GM12878 (cell line): Measurements from ENCODE around the gene NELL1. TPM values are rescaled to one million over a fixed set of nuclear protein-coding genes. Genes with fewer than 3 reads are reported as not detected.

Experiments used
- BACH1 ChIP-seq: fragments of 450-650 bp; IDR thresholded peaks from 2 replicates; pipeline ENCODE4 v1.6.1; 2017; ENCODE audit warnings: mild to moderate bottlenecking, borderline replicate concordance
- CBFB ChIP-seq: IDR thresholded peaks from 2 replicates; pipeline ENCODE4 v1.6.1; 2016; ENCODE audit warnings: antibody characterized with exemption, low read depth
- CEBPB ChIP-seq, 2 experiments: fragments of 150-350 bp in 1 of 2; IDR thresholded peaks; 2 replicates each; pipeline ENCODE4 v1.6.1; 2012 to 2014; ENCODE audit warnings: low read depth in 2 of 2, low read length in 2 of 2, borderline replicate concordance in 1 of 2, inconsistent platforms in 1 of 2
- DPF2 ChIP-seq: fragments of 450-650 bp; IDR thresholded peaks from 2 replicates; pipeline ENCODE4 v1.6.1; 2017; ENCODE audit warnings: mild to moderate bottlenecking
- GABPA ChIP-seq: IDR thresholded peaks from 2 replicates; pipeline ENCODE4 v1.6.1; 2014; ENCODE audit warnings: antibody characterized with exemption, low read depth, mild to moderate bottlenecking, inconsistent platforms
- KLF5 ChIP-seq: fragments of 450-650 bp; IDR thresholded peaks from 2 replicates; pipeline ENCODE4 v1.6.1; 2014; ENCODE audit warnings: mild to moderate bottlenecking; ENCODE audit not compliant: partially characterized antibody
- MLLT1 ChIP-seq: fragments of 450-650 bp; IDR thresholded peaks from 2 replicates; pipeline ENCODE4 v1.6.1; 2016; ENCODE audit warnings: mild to moderate bottlenecking
- POLR2AphosphoS2 ChIP-seq: IDR thresholded peaks from 2 replicates; pipeline ENCODE4 v1.6.1; 2011; ENCODE audit warnings: low read depth, mild to moderate bottlenecking, low read length, improper control_type of control experiment, moderate library complexity
- RAD51 ChIP-seq: fragments of 450-650 bp; IDR thresholded peaks from 2 replicates; pipeline ENCODE4 v1.6.1; 2016; ENCODE audit warnings: moderate library complexity, mild to moderate bottlenecking, inconsistent platforms
- RELA ChIP-seq: fragments of 450-650 bp; IDR thresholded peaks from 2 replicates; pipeline ENCODE4 v1.8.0; 2014; ENCODE audit warnings: borderline replicate concordance; ENCODE audit not compliant: partially characterized antibody
- RFX5 ChIP-seq: IDR thresholded peaks from 2 replicates; pipeline ENCODE4 v1.6.1; 2011; ENCODE audit warnings: low read depth, low read length, improper control_type of control experiment
- SREBF1 ChIP-seq: IDR thresholded peaks from 2 replicates; pipeline ENCODE4 v1.6.1; 2012; ENCODE audit warnings: mild to moderate bottlenecking, low read length
- STAT3 ChIP-seq: IDR thresholded peaks from 2 replicates; pipeline ENCODE4 v1.6.1; 2011; ENCODE audit warnings: low read depth, low read length, improper control_type of control experiment
- ZSCAN29 ChIP-seq: fragments of 450-650 bp; IDR thresholded peaks from 2 replicates; pipeline ENCODE4 v1.6.1; 2017; ENCODE audit warnings: mild to moderate bottlenecking, moderate library complexity
- polyA plus RNA-seq, 11 experiments: library from polyadenylated mRNA; depleted of rRNA in 4 of 11; unstranded in 6 of 11; stranded (reverse) in 5 of 11; fragments of >200 nt; fragmentation: Nextera tagmentation in 4 of 11; fragmentation: Illumina TruSeq in 1 of 11; extraction: Ambion mirVana in 4 of 11; extraction: Trizol in 1 of 11; gene quantifications; 1 replicate in 1 of 11; 2 replicates in 10 of 11; pipeline versions ENCODE4 v1.2.1 to v1.2.3, GENCODE V29; 2011 to 2016; ENCODE audit warnings: inconsistent platforms in 2 of 11, missing spikeins in 2 of 11, low read depth in 1 of 11
- total RNA-seq, 4 experiments: library from RNA; depleted of rRNA in 3 of 4; stranded (reverse); fragments of >200 nt in 3 of 4; fragmentation: Illumina TruSeq in 1 of 4; extraction: Trizol in 1 of 4; gene quantifications; 2 replicates each; pipeline versions ENCODE4 v1.2.1 to v1.2.3, GENCODE V29; 2013 to 2021

NELL1 gene
- total and polyA plus RNA-seq, 10 of the 15 experiments (the other 5 are each of a cell fraction or from before 2014, with no cell fraction given): 0.02 to 0.12 TPM; not detected in 8

GRCh38 chr11:20894296-20894695, 224.9 kb downstream of the NELL1 start (continued):
- TF ChIP-seq BACH1 (no peak), RELA (no peak), RFX5 (no peak), RAD51 (no peak), CEBPB (IDR thresholded peaks at IDR 0.05; ENCODE audit: borderline replicate concordance in 1 of 2, low read depth in 2 of 2, low read length in 2 of 2) (no peak), MLLT1 (no peak), KLF5 (no peak), DPF2 (no peak), GABPA (no peak), POLR2AphosphoS2 (no peak), ZSCAN29 (no peak), STAT3 (no peak), CBFB (no peak), SREBF1 (no peak)
